Left lung (tissue), 10 donors: ENCODE results near the gene PLA2G4B. TPM values are rescaled to one million over a fixed set of nuclear protein-coding genes. Genes with fewer than 3 reads are reported as not detected.

Experiments used
- ATAC-seq: fragments of 200-7000 bp; cut with Tn5 transposase; one replicate; pipeline ENCODE4 v1.9.1; 2020; ENCODE audit warnings: moderate library complexity
- DNase-seq, 4 donors: peaks; one replicate each; pipeline ENCODE4 v3.0.0-alpha.2; 2013 to 2020
- H3K27ac ChIP-seq, 2 donors: fragments of 200-600 bp; sonication (generic) in 1 of 2; one replicate each; pipeline versions ENCODE4 v1.5.0 to v1.8.0; 2020 to 2021
- H3K27me3 ChIP-seq, 2 donors: fragments of 200-600 bp; sonication (generic) in 1 of 2; one replicate each; pipeline versions ENCODE4 v1.5.0 to v1.8.0; 2020 to 2021
- H3K36me3 ChIP-seq, 2 donors: fragments of 200-600 bp; sonication (generic) in 1 of 2; one replicate each; pipeline versions ENCODE4 v1.5.0 to v1.8.0; 2020 to 2021
- H3K4me1 ChIP-seq, 2 donors: fragments of 200-600 bp; one replicate each; pipeline ENCODE4 v1.8.0; 2021
- H3K4me3 ChIP-seq, 2 donors: fragments of 200-600 bp; sonication (generic) in 1 of 2; one replicate each; pipeline versions ENCODE4 v1.5.0 to v1.8.0; 2020 to 2021; ENCODE audit warnings: mild to moderate bottlenecking in 1 of 2
- H3K9me3 ChIP-seq, 2 donors: fragments of 200-600 bp; sonication (generic) in 1 of 2; one replicate each; pipeline versions ENCODE4 v1.5.0 to v1.8.0; 2020 to 2021
- CTCF ChIP-seq, 2 donors: fragments of 200-600 bp; sonication (generic) in 1 of 2; IDR thresholded peaks; one replicate each; pipeline versions ENCODE4 v1.5.0 to v1.8.0; 2021; ENCODE audit warnings: antibody characterized with exemption in 2 of 2
- intact Hi-C, 2 donors: fragments of 100-400 bp; cut with DNase I; formaldehyde crosslinking; loops; one replicate each; pipeline versions ENCODE4 v1.11.2 to v1.14.2; 2022
- polyA plus RNA-seq, 6 donors: library from polyadenylated mRNA; unstranded; fragments of 120-200 nt; gene quantifications; one replicate each; pipeline ENCODE4 v1.2.1, GENCODE V29; 2013; ENCODE audit not compliant: insufficient read length in 6 of 6
- total RNA-seq, 2 donors: library from RNA; stranded (reverse); fragmentation: NEBNext Ultra II Directional; extraction: Animal tissue kit (Norgen Biotek cat#: 25700); gene quantifications; one replicate each; pipeline ENCODE4 v1.2.1, GENCODE V29; 2021
- donor health status: DM: no; HTN: yes; CAD: no.
- donor health status: DM: no; HTN: no; CAD: no.

Gene PLA2G4B
- total and polyA plus RNA-seq, 8 donors = 9.2 to 23.1 (median 11.3) TPM

GRCh38 chr15:41849861-41850260 lies 11.2 kb downstream of the PLA2G4B start:
- Histone ChIP-seq H3K9me3 (no peaks in the 10 kb centered on the region), H3K27ac (no peak overlapping the region), H3K27me3 (no peaks in the 10 kb centered on the region), H3K4me3 (no peak overlapping the region), H3K36me3 (peaks cover 0 to 58% of the 10 kb centered on the region in 2 donors), H3K4me1 (peaks cover 0 to 3% of the 10 kb centered on the region in 2 donors)
- DNase-seq (peak in 2 of 4 donors; percentile 32 to 62), ATAC-seq (peak; percentile 79)
- no peak for TF ChIP-seq CTCF (IDR thresholded peaks at IDR 0.05)
- intact Hi-C loops = no loop called here

GRCh38 chr15:41850482-41851166 lies 12.0 kb downstream of the PLA2G4B start:
- intact Hi-C loops = no loop called here
- Histone ChIP-seq H3K36me3 (peaks cover 0 to 52% of the 10 kb centered on the region in 2 donors), H3K4me1 (peaks cover 0 to 3% of the 10 kb centered on the region in 2 donors), H3K27ac (no peak overlapping the region), H3K9me3 (no peaks in the 10 kb centered on the region), H3K4me3 (no peak overlapping the region), H3K27me3 (no peaks in the 10 kb centered on the region)
- DNase-seq = no peak
- no peak for TF ChIP-seq CTCF (IDR thresholded peaks at IDR 0.05)
- no peak for ATAC-seq

- intact Hi-C loops = no loop called here
- ATAC-seq = peak; percentile 26
Measured at GRCh38 chr15:41851167-41851523, 12.5 kb downstream of the PLA2G4B start.

GRCh38 chr15:41851755-41852370 lies 13.2 kb downstream of the PLA2G4B start:
- intact Hi-C loops = no loop called here
- no peak overlapping the region for H3K4me3 ChIP-seq
- no peak for TF ChIP-seq CTCF (IDR thresholded peaks at IDR 0.05)

More at GRCh38 chr15:41851167-41851523, 12.5 kb downstream of the PLA2G4B start:
- H3K4me1 ChIP-seq = peaks cover 0 to 3% of the 10 kb centered on the region in 2 donors
- peaks cover 0 to 47% of the 10 kb centered on the region in 2 donors for H3K36me3 ChIP-seq
- no peak overlapping the region for H3K27ac ChIP-seq
- DNase-seq = no peak
- H3K9me3 ChIP-seq = no peaks in the 10 kb centered on the region
- no peaks in the 10 kb centered on the region for H3K27me3 ChIP-seq
- H3K4me3 ChIP-seq = no peak overlapping the region
- TF ChIP-seq CTCF (IDR thresholded peaks at IDR 0.05) = no peak

GRCh38 chr15:41852736-41853590 lies 14.3 kb downstream of the PLA2G4B start:
- ATAC-seq = peak; percentile 19
- intact Hi-C loops = no loop called here

More at GRCh38 chr15:41851755-41852370, 13.2 kb downstream of the PLA2G4B start:
- DNase-seq = no peak
- no peak overlapping the region for H3K27ac ChIP-seq
- H3K27me3 ChIP-seq = no peaks in the 10 kb centered on the region
- H3K4me1 ChIP-seq = peaks cover 0 to 3% of the 10 kb centered on the region in 2 donors
- no peaks in the 10 kb centered on the region for H3K9me3 ChIP-seq
- no peak for ATAC-seq
- peaks cover 0 to 40% of the 10 kb centered on the region in 2 donors for H3K36me3 ChIP-seq

More at GRCh38 chr15:41852736-41853590, 14.3 kb downstream of the PLA2G4B start:
- Histone ChIP-seq H3K9me3 (no peaks in the 10 kb centered on the region), H3K27ac (no peak overlapping the region), H3K36me3 (peaks cover 0 to 29% of the 10 kb centered on the region in 2 donors), H3K4me3 (no peak overlapping the region), H3K4me1 (peaks cover 0 to 3% of the 10 kb centered on the region in 2 donors), H3K27me3 (no peaks in the 10 kb centered on the region)
- DNase-seq = no peak
- no peak for TF ChIP-seq CTCF (IDR thresholded peaks at IDR 0.05)
